Stimulated activated CD8-positive, alpha-beta memory T cell treated with anti-CD3 and anti-CD28 coated beads, Interleukin-12 subunit alpha, Interleukin-12 subunit beta, amount 100 ng/mL, for 24 hours (primary cell): ENCODE measurements around the gene IKZF4.

Source experiments
- DNase-seq: peaks from one replicate; pipeline ENCODE4 v3.0.0-alpha.2; 2020; ENCODE audit errors: extremely low read depth

The IKZF4 gene

GRCh38 chr12:56082967-56083366, 62.1 kb downstream of the IKZF4 start:
- no peak for DNase-seq

- DNase-seq = no peak
Measured at GRCh38 chr12:56084958-56085543, 64.2 kb downstream of the IKZF4 start.

GRCh38 chr12:56086096-56086495, 65.3 kb downstream of the IKZF4 start:
- DNase-seq = no peak

- DNase-seq = no peak
Measured at GRCh38 chr12:56086608-56087007, 65.8 kb downstream of the IKZF4 start.

GRCh38 chr12:56087220-56087619, 66.4 kb downstream of the IKZF4 start:
- no peak for DNase-seq
